Neural cell (in vitro differentiated cells): ENCODE data around the gene ZNF23.

ENCODE experiments used
- CTCF ChIP-seq: fragments of 450-650 bp; IDR thresholded peaks from 2 replicates; pipeline ENCODE4 v1.5.1; 2014; ENCODE audit warnings: antibody characterized with exemption, mild to moderate bottlenecking, moderate library complexity; ENCODE audit not compliant: poor library complexity, severe bottlenecking
- EP300 ChIP-seq: fragments of 450-650 bp; conservative IDR thresholded peaks from 2 replicates; pipeline ENCODE4 v1.6.1; 2014; ENCODE audit warnings: antibody characterized with exemption, mild to moderate bottlenecking, moderate library complexity; ENCODE audit not compliant: poor library complexity, severe bottlenecking
- EZH2 ChIP-seq: fragments of 200-600, 300-800 bp; shearing (Covaris generic), sonication (generic); IDR thresholded peaks from 2 replicates; pipeline ENCODE4 v1.6.1; 2014; ENCODE audit warnings: antibody characterized with exemption, low read length, borderline replicate concordance, mild to moderate bottlenecking; ENCODE audit not compliant: insufficient read depth, poor library complexity, severe bottlenecking
- POLR2AphosphoS5 ChIP-seq: IDR thresholded peaks from 2 replicates; pipeline ENCODE4 v1.6.1; 2012
- SMC3 ChIP-seq: fragments of 450-650 bp; conservative IDR thresholded peaks from 2 replicates; pipeline ENCODE4 v1.6.1; 2014; ENCODE audit warnings: antibody characterized with exemption, mild to moderate bottlenecking, moderate library complexity; ENCODE audit not compliant: poor library complexity
- TAF1 ChIP-seq: IDR thresholded peaks from 2 replicates; pipeline ENCODE4 v1.6.1; 2012; ENCODE audit warnings: low read depth

- TF ChIP-seq CTCF (no peak), POLR2AphosphoS5 (no peak), EZH2 (no peak), SMC3 (no peak), EP300 (no peak), TAF1 (no peak)
Observed at GRCh38 chr16:71504901-71505300, 42.9 kb upstream of the ZNF23 start.
